SK-N-SH treated with all-trans-retinoic acid at 6 μM for 48 hours (cell line): ENCODE measurements around the gene RSPRY1.

Source experiments
- ATAC-seq: fragments of 200-7000 bp; cut with Tn5 transposase; 3 replicates; pipeline ENCODE4 v1.9.1; 2020; ENCODE audit warnings: mild to moderate bottlenecking, moderate library complexity
- ARNTL ChIP-seq: fragments of 450-650 bp; formaldehyde crosslinking; IDR thresholded peaks from 2 replicates; pipeline ENCODE4 v1.5.0; 2020; ENCODE audit warnings: low read depth, mild to moderate bottlenecking, moderate library complexity, borderline replicate concordance
- BACH2 ChIP-seq: fragments of 250-450 bp; sonication (Bioruptor Pico); IDR thresholded peaks from 2 replicates; pipeline ENCODE4 v1.9.0; 2021; ENCODE audit warnings: mild to moderate bottlenecking, borderline replicate concordance
- CREB5 ChIP-seq: fragments of 250-450 bp; sonication (Bioruptor Pico); IDR thresholded peaks from 2 replicates; pipeline ENCODE4 v1.5.1; 2020; ENCODE audit warnings: low read depth, mild to moderate bottlenecking, moderate library complexity
- CSDC2 ChIP-seq: fragments of 250-450 bp; sonication (Bioruptor Pico); IDR thresholded peaks from 2 replicates; pipeline ENCODE4 v1.5.0; 2020; ENCODE audit warnings: mild to moderate bottlenecking, moderate library complexity
- ESRRG ChIP-seq: fragments of 250-450 bp; sonication (Bioruptor Pico); IDR thresholded peaks from 2 replicates; pipeline ENCODE4 v1.6.1; 2021; ENCODE audit warnings: mild to moderate bottlenecking
- GLIS3 ChIP-seq: fragments of 250-450 bp; sonication (Bioruptor Pico); IDR thresholded peaks from 2 replicates; pipeline ENCODE4 v1.5.0; 2020; ENCODE audit warnings: mild to moderate bottlenecking, moderate library complexity
- ISL1 ChIP-seq: fragments of 250-450 bp; sonication (Bioruptor Pico); IDR thresholded peaks from 2 replicates; pipeline ENCODE4 v2.1.2; 2022; ENCODE audit warnings: mild to moderate bottlenecking, moderate library complexity
- OSR1 ChIP-seq: fragments of 250-450 bp; sonication (Bioruptor Pico); IDR thresholded peaks from 2 replicates; pipeline ENCODE4 v1.8.0; 2022; ENCODE audit warnings: moderate library complexity, mild to moderate bottlenecking, inconsistent platforms
- PATZ1 ChIP-seq: fragments of 250-450 bp; sonication (Bioruptor Pico); IDR thresholded peaks from 2 replicates; pipeline ENCODE4 v1.8.0; 2020; ENCODE audit warnings: mild to moderate bottlenecking, moderate library complexity, borderline replicate concordance
- POU6F1 ChIP-seq: fragments of 250-450 bp; sonication (Bioruptor Pico); IDR thresholded peaks from 2 replicates; pipeline ENCODE4 v1.8.0; 2021; ENCODE audit warnings: low read depth, mild to moderate bottlenecking, moderate library complexity, borderline replicate concordance
- PPARA ChIP-seq: fragments of 250-450 bp; sonication (Bioruptor Pico); IDR thresholded peaks from 2 replicates; pipeline ENCODE4 v1.5.0; 2020; ENCODE audit warnings: mild to moderate bottlenecking, borderline replicate concordance
- RARB ChIP-seq: fragments of 250-450 bp; sonication (Bioruptor Pico); IDR thresholded peaks from 2 replicates; pipeline ENCODE4 v1.8.0; 2021; ENCODE audit warnings: mild to moderate bottlenecking, moderate library complexity
- SNAI2 ChIP-seq: fragments of 250-450 bp; sonication (Bioruptor Pico); IDR thresholded peaks from 2 replicates; pipeline ENCODE4 v1.5.0; 2020; ENCODE audit warnings: mild to moderate bottlenecking, moderate library complexity
- TCF4 ChIP-seq: fragments of 250-450 bp; sonication (Bioruptor Pico); IDR thresholded peaks from 2 replicates; pipeline ENCODE4 v1.8.0; 2021; ENCODE audit warnings: mild to moderate bottlenecking, moderate library complexity, borderline replicate concordance
- TOX ChIP-seq: fragments of 250-450 bp; sonication (Bioruptor Pico); IDR thresholded peaks from 2 replicates; pipeline ENCODE4 v1.8.0; 2021; ENCODE audit warnings: mild to moderate bottlenecking, moderate library complexity, borderline replicate concordance
- ZC3H10 ChIP-seq: fragments of 250-450 bp; sonication (Bioruptor Pico); IDR thresholded peaks from 2 replicates; pipeline ENCODE4 v1.5.1; 2021; ENCODE audit warnings: mild to moderate bottlenecking, moderate library complexity
- ZFP3 ChIP-seq: fragments of 250-450 bp; sonication (Bioruptor Pico); IDR thresholded peaks from 2 replicates; pipeline ENCODE4 v1.5.0; 2020; ENCODE audit warnings: mild to moderate bottlenecking, moderate library complexity
- ZFP30 ChIP-seq: fragments of 450-650 bp; formaldehyde crosslinking; IDR thresholded peaks from 2 replicates; pipeline ENCODE4 v1.5.0; 2022; ENCODE audit warnings: mild to moderate bottlenecking, moderate library complexity
- ZNF565 ChIP-seq: fragments of 450-650 bp; formaldehyde crosslinking; conservative IDR thresholded peaks from 2 replicates; pipeline ENCODE4 v1.5.0; 2020; ENCODE audit warnings: low read depth, mild to moderate bottlenecking, moderate library complexity
- ZNF70 ChIP-seq: fragments of 450-650 bp; formaldehyde crosslinking; IDR thresholded peaks from 2 replicates; pipeline ENCODE4 v1.5.0; 2020; ENCODE audit warnings: mild to moderate bottlenecking, moderate library complexity
- ZNF8 ChIP-seq: fragments of 450-650 bp; formaldehyde crosslinking; IDR thresholded peaks from 2 replicates; pipeline ENCODE4 v1.5.0; 2020; ENCODE audit warnings: mild to moderate bottlenecking, moderate library complexity
- TF ChIP-seq, protein P1 (sequence below): fragments of 250-450 bp; sonication (Bioruptor Pico); IDR thresholded peaks from 2 replicates; pipeline ENCODE4 v1.5.0; 2020; ENCODE audit warnings: mild to moderate bottlenecking, moderate library complexity
- TF ChIP-seq, protein P2 (sequence below): fragments of 250-450 bp; sonication (Bioruptor Pico); IDR thresholded peaks from 2 replicates; pipeline ENCODE4 v1.5.1; 2021; ENCODE audit warnings: mild to moderate bottlenecking, moderate library complexity

RSPRY1 gene

GRCh38 chr16:57202095-57202886, 16.2 kb downstream of the RSPRY1 start:
- no peak for TF ChIP-seq GLIS3 (CRISPR knock-in tag)
- TF ChIP-seq CSDC2, result no peak
- TF ChIP-seq PPARA (CRISPR knock-in tag), result no peak
- TF ChIP-seq ZNF8 (CRISPR knock-in tag), result no peak
- no peak for TF ChIP-seq OSR1
- no peak for TF ChIP-seq ZNF70 (CRISPR knock-in tag)
- no peak for TF ChIP-seq ARNTL (CRISPR knock-in tag)
- TF ChIP-seq SNAI2 (CRISPR knock-in tag), result no peak
- TF ChIP-seq ZFP3, result no peak
- TF ChIP-seq ESRRG, result no peak
- TF ChIP-seq TOX, result no peak
- ATAC-seq, result no peak

DNA sequence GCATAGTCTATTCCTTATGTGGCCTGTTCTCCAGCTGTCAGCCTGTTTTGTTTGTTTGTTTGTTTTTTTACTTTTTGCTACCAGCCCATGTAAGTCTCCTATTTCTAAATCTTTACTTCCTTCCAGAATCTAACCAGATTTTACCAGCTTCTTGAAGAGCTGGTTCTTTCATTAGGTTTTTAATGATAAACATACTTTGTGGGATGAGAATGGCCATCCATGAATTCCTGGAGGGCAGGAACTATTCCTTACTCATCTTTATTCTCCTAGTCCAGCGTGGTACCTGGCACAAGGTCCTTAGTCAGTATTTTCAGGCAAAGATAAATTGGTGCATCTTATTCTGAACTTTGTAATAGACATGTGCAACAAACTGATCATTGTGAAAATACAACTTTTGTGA, 17.3 kb downstream of the RSPRY1 start:
- ATAC-seq, result no peak
- TF ChIP-seq ARNTL (CRISPR knock-in tag) (no peak), ZC3H10 (no peak), ESRRG (no peak), POU6F1 (CRISPR knock-in tag) (no peak), RARB (CRISPR knock-in tag) (no peak), BACH2 (CRISPR knock-in tag) (no peak), ISL1 (no peak)
- TF ChIP-seq, protein P1, sequence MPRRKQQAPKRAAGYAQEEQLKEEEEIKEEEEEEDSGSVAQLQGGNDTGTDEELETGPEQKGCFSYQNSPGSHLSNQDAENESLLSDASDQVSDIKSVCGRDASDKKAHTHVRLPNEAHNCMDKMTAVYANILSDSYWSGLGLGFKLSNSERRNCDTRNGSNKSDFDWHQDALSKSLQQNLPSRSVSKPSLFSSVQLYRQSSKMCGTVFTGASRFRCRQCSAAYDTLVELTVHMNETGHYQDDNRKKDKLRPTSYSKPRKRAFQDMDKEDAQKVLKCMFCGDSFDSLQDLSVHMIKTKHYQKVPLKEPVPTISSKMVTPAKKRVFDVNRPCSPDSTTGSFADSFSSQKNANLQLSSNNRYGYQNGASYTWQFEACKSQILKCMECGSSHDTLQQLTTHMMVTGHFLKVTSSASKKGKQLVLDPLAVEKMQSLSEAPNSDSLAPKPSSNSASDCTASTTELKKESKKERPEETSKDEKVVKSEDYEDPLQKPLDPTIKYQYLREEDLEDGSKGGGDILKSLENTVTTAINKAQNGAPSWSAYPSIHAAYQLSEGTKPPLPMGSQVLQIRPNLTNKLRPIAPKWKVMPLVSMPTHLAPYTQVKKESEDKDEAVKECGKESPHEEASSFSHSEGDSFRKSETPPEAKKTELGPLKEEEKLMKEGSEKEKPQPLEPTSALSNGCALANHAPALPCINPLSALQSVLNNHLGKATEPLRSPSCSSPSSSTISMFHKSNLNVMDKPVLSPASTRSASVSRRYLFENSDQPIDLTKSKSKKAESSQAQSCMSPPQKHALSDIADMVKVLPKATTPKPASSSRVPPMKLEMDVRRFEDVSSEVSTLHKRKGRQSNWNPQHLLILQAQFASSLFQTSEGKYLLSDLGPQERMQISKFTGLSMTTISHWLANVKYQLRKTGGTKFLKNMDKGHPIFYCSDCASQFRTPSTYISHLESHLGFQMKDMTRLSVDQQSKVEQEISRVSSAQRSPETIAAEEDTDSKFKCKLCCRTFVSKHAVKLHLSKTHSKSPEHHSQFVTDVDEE (CRISPR knock-in tag), result no peak
- TF ChIP-seq, protein P2, sequence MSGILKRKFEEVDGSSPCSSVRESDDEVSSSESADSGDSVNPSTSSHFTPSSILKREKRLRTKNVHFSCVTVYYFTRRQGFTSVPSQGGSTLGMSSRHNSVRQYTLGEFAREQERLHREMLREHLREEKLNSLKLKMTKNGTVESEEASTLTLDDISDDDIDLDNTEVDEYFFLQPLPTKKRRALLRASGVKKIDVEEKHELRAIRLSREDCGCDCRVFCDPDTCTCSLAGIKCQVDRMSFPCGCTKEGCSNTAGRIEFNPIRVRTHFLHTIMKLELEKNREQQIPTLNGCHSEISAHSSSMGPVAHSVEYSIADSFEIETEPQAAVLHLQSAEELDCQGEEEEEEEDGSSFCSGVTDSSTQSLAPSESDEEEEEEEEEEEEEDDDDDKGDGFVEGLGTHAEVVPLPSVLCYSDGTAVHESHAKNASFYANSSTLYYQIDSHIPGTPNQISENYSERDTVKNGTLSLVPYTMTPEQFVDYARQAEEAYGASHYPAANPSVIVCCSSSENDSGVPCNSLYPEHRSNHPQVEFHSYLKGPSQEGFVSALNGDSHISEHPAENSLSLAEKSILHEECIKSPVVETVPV, result no peak

DNA sequence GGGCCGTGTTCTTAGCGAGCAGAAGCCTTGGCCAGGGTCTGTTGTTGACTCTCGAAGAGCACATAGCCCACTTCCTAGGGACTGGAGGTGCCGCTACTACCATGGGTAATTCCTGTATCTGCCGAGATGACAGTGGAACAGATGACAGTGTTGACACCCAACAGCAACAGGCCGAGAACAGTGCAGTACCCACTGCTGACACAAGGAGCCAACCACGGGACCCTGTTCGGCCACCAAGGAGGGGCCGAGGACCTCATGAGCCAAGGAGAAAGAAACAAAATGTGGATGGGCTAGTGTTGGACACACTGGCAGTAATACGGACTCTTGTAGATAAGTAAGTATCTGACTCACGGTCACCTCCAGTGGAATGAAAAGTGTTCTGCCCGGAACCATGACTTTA, 18.5 kb downstream of the RSPRY1 start:
- no peak for TF ChIP-seq PATZ1 (CRISPR knock-in tag)
- TF ChIP-seq ZFP30 (CRISPR knock-in tag), result no peak
- TF ChIP-seq GLIS3 (CRISPR knock-in tag), result no peak
- TF ChIP-seq ESRRG, result no peak
- TF ChIP-seq ZNF70 (CRISPR knock-in tag), result no peak
- no peak for TF ChIP-seq ZNF8 (CRISPR knock-in tag)
- TF ChIP-seq PPARA (CRISPR knock-in tag), result no peak
- no peak for TF ChIP-seq ISL1
- ATAC-seq, result no peak

DNA sequence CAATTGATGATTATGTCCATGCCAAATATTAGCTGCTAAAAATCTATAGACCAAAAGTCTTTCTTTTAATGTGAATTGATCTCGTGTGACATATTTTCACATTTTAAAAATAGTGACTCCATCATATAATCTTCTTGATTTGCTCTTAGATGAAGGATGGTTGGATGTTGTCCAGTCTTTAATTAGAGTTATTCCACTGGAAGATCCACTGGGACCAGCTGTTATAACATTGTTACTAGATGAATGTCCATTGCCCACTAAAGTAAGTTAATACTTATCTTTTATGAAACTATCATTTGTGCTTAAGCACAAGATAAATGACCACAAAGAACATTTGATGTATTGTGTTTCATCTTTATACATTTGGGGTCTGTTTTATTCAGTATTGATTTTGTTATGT, 22.8 kb downstream of the RSPRY1 start:
- no peak for ATAC-seq
- TF ChIP-seq SNAI2 (CRISPR knock-in tag), result no peak
- no peak for TF ChIP-seq BACH2 (CRISPR knock-in tag)
- TF ChIP-seq CREB5 (CRISPR knock-in tag), result no peak
- no peak for TF ChIP-seq TCF4 (CRISPR knock-in tag)
- no peak for TF ChIP-seq ESRRG
- TF ChIP-seq CSDC2, result no peak
- TF ChIP-seq ZC3H10, result no peak
- no peak for TF ChIP-seq ZNF565 (CRISPR knock-in tag)
- no peak for TF ChIP-seq ISL1
- no peak for TF ChIP-seq GLIS3 (CRISPR knock-in tag)
- no peak for TF ChIP-seq ARNTL (CRISPR knock-in tag)
- no peak for TF ChIP-seq ZFP30 (CRISPR knock-in tag)
